ENCODE measurements around the gene MUC6. TPM values are rescaled to one million over a fixed set of nuclear protein-coding genes. Genes with fewer than 3 reads are reported as not detected.

The MUC6 gene
- total RNA-seq, 1 experiment from 2014 or later, result not detected

DNA sequence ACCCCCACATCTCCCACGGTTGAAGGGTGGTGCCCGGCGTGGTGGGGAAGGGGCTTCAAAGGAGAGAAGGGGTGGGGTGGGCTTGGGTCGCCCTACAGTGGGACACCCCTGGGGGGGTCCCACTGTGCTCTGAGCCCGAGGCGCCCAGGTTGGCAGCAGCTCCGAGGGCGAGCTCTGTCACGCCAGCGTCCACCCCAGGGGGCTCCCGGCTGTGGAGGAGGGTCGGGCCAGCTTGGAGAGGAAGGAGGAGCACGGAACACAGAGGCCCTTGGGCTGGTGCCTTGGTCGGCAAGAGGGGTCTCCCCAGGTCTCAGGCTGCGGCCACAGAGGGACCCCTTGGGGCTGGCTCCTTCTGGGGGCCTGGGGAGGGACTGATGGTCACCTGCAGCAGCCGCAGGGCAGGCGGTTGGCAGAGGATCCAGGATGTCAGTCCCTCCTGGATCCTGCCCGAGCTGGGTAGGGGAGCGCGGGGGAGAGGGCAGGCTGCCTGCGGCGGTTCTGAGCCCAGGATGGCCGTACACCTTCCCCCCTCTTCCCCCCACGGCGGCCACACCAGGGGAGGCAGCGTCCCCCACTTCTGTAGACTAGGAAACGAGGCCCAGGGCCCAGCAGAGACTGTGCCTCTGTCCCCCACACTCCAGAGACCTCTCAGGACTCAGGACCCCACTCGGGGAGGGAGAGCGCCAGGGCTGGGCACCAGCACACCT, 788 bp downstream of the MUC6 start:
- H3K14ac ChIP-seq (ENCODE audit: insufficient read depth, low read length), result no peak overlapping the region
- no peak overlapping the region for H2AFZ ChIP-seq (ENCODE audit: low read length)
- H2AK5ac ChIP-seq (ENCODE audit: insufficient read length, low read length), result no peak overlapping the region
- TF ChIP-seq, protein P1, sequence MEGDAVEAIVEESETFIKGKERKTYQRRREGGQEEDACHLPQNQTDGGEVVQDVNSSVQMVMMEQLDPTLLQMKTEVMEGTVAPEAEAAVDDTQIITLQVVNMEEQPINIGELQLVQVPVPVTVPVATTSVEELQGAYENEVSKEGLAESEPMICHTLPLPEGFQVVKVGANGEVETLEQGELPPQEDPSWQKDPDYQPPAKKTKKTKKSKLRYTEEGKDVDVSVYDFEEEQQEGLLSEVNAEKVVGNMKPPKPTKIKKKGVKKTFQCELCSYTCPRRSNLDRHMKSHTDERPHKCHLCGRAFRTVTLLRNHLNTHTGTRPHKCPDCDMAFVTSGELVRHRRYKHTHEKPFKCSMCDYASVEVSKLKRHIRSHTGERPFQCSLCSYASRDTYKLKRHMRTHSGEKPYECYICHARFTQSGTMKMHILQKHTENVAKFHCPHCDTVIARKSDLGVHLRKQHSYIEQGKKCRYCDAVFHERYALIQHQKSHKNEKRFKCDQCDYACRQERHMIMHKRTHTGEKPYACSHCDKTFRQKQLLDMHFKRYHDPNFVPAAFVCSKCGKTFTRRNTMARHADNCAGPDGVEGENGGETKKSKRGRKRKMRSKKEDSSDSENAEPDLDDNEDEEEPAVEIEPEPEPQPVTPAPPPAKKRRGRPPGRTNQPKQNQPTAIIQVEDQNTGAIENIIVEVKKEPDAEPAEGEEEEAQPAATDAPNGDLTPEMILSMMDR (conservative IDR thresholded peaks at IDR 0.05), result no peak
- no peak for DNase-seq
- no peak overlapping the region for H3T11ph ChIP-seq (ENCODE audit: low read length)
- no peaks in the 10 kb centered on the region for H3K9me3 ChIP-seq (ENCODE audit: control insufficient read depth, low read depth, low read length)
- no peak overlapping the region for H2BK15ac ChIP-seq (ENCODE audit: low read depth, low read length)
- Mint-ChIP-seq H3K27me3 (ENCODE audit: low read depth) (no peaks in the 10 kb centered on the region), H3K36me3 (ENCODE audit: insufficient read depth in 1 of 3, low read depth in 3 of 3) (no peaks in the 10 kb centered on the region), H3K9me3 (peaks cover 0 to 6% of the 10 kb centered on the region in 2 experiments; a peak in 2 of 5 replicates), H3K27ac (no peak overlapping the region), H3K4me3 (no peak overlapping the region), H3K4me1 (no peaks in the 10 kb centered on the region)
- H3K4me2 ChIP-seq (ENCODE audit: insufficient read depth, insufficient read length, low read length), result no peak overlapping the region
- no peak overlapping the region for H2BK120ac ChIP-seq (ENCODE audit: low read depth, low read length, poor library complexity, severe bottlenecking)
- H3K79me1 ChIP-seq (ENCODE audit: insufficient read depth, low read depth, low read length, poor library complexity, severe bottlenecking), result no peaks in the 10 kb centered on the region
- H3K23me2 ChIP-seq (ENCODE audit: insufficient read length, low read depth, low read length, poor library complexity, severe bottlenecking), result no peaks in the 10 kb centered on the region
- no peak overlapping the region for H3K4ac ChIP-seq (ENCODE audit: low read depth, low read length)
- WGBS (ENCODE audit: extremely low coverage, insufficient read length, low lambda C conversion rate), result no CpG with 5 or more reads among the region's 29 CpGs
- H3K23ac ChIP-seq (ENCODE audit: insufficient read length, low read depth, low read length), result no peak overlapping the region
- H2BK5ac ChIP-seq (ENCODE audit: insufficient read length, low read length), result no peak overlapping the region
- H3K18ac ChIP-seq (ENCODE audit: insufficient read length, low read depth, low read length), result no peak overlapping the region
- no peaks in the 10 kb centered on the region for H3K27me3 ChIP-seq (ENCODE audit: insufficient read depth, low read length)
- no peak overlapping the region for H4K8ac ChIP-seq (replicated peaks; ENCODE audit: insufficient read length, low read depth, low read length)
- H2BK12ac ChIP-seq (ENCODE audit: insufficient read length, low read depth, low read length), result no peak overlapping the region
- H3K56ac ChIP-seq (ENCODE audit: insufficient read length, low read depth, low read length), result no peak overlapping the region
- H3K4me1 ChIP-seq (ENCODE audit: insufficient read depth, low read length), result no peaks in the 10 kb centered on the region
- H4K5ac ChIP-seq (ENCODE audit: insufficient read length, low read depth, low read length), result no peak overlapping the region
- H3K79me2 ChIP-seq (ENCODE audit: insufficient read depth, low read length), result no peaks in the 10 kb centered on the region
- H3K9ac ChIP-seq (ENCODE audit: extremely low read depth, insufficient read length, low read length), result no peak overlapping the region
- H4K91ac ChIP-seq (ENCODE audit: insufficient read length, low read depth, low read length), result no peak overlapping the region
- no peak overlapping the region for H2BK20ac ChIP-seq (ENCODE audit: low read depth, low read length, poor library complexity, severe bottlenecking)
- no peak overlapping the region for H3K27ac ChIP-seq (ENCODE audit: insufficient read length, low read depth, low read length)
- H4K20me1 ChIP-seq (ENCODE audit: control insufficient read depth, insufficient read depth, insufficient read length), result no peaks in the 10 kb centered on the region

All from H9 (cell line).